Gastroesophageal sphincter (tissue), 4 donors: ENCODE results near the gene STAT5A. TPM values are rescaled to one million over a fixed set of nuclear protein-coding genes. Genes with fewer than 3 reads are reported as not detected.

Experiments
- ATAC-seq: fragments of 150-250 bp; one replicate; pipeline ENCODE4 v1.9.1; 2016; ENCODE audit warnings: mild to moderate bottlenecking, moderate library complexity
- H3K27ac ChIP-seq, 4 donors: fragments of 200-600 bp; sonication (generic) in 3 of 4; 1 replicate in 3 of 4; 2 replicates in 1 of 4; pipeline ENCODE4 v1.5.1; 2016 to 2019
- H3K27me3 ChIP-seq: fragments of 200-600 bp; sonication (generic); one replicate; pipeline ENCODE4 v1.5.1; 2019
- H3K36me3 ChIP-seq, 2 donors: fragments of 200-600 bp; sonication (generic); one replicate each; pipeline ENCODE4 v1.5.1; 2019; ENCODE audit warnings: control low read depth in 1 of 2
- H3K4me1 ChIP-seq, 3 donors: fragments of 200-600 bp; sonication (generic); 1 replicate in 2 of 3; 2 replicates in 1 of 3; pipeline ENCODE4 v1.5.1; 2016 to 2019; ENCODE audit warnings: control low read depth in 2 of 3
- H3K4me3 ChIP-seq, 2 donors: fragments of 200-600 bp; sonication (generic); one replicate each; pipeline ENCODE4 v1.5.1; 2019; ENCODE audit warnings: mild to moderate bottlenecking in 1 of 2, moderate library complexity in 1 of 2
- H3K9me3 ChIP-seq, 3 donors: fragments of 200-600 bp; sonication (generic); one replicate each; pipeline ENCODE4 v1.5.1; 2017 to 2019; ENCODE audit warnings: control low read depth in 2 of 3
- EP300 ChIP-seq: sonication (generic); formaldehyde crosslinking; IDR thresholded peaks from one replicate; pipeline ENCODE4 v1.6.1; 2017; ENCODE audit warnings: antibody characterized with exemption, mild to moderate bottlenecking
- POLR2A ChIP-seq, 2 donors: fragments of 450-650 bp; IDR thresholded peaks; one replicate each; pipeline ENCODE4 v1.6.1; 2017; ENCODE audit warnings: antibody characterized with exemption in 2 of 2, mild to moderate bottlenecking in 2 of 2, moderate library complexity in 1 of 2
- POLR2AphosphoS5 ChIP-seq: sonication (generic); formaldehyde crosslinking; IDR thresholded peaks from one replicate; pipeline ENCODE4 v1.6.1; 2017; ENCODE audit warnings: antibody characterized with exemption
- whole genome bisulfite sequencing, 2 donors: methylation state at CpG; one replicate each; pipeline ENCODE4 v1.1.5; 2018; ENCODE audit warnings: low coverage in 1 of 2; 5-methylcytosine and 5-hydroxymethylcytosine counted together
- total RNA-seq, 4 donors: library from RNA; depleted of rRNA; stranded (reverse); fragments of >200 nt; gene quantifications; one replicate each; pipeline ENCODE4 v1.1.0, GENCODE V29; 2016
- TF ChIP-seq, protein P1 (sequence below), 4 experiments: fragments of 200-600 bp in 2 of 4; fragments of 450-650 bp in 2 of 4; sonication (generic) in 1 of 4; IDR thresholded peaks; one replicate each; pipeline ENCODE4 v1.5.1; 2017 to 2019; ENCODE audit warnings: antibody characterized with exemption in 4 of 4, mild to moderate bottlenecking in 2 of 4, moderate library complexity in 2 of 4

Gene STAT5A
- total RNA-seq, 4 donors from 2014 or later, result 61.8 to 80.8 (median 71.4) TPM

DNA sequence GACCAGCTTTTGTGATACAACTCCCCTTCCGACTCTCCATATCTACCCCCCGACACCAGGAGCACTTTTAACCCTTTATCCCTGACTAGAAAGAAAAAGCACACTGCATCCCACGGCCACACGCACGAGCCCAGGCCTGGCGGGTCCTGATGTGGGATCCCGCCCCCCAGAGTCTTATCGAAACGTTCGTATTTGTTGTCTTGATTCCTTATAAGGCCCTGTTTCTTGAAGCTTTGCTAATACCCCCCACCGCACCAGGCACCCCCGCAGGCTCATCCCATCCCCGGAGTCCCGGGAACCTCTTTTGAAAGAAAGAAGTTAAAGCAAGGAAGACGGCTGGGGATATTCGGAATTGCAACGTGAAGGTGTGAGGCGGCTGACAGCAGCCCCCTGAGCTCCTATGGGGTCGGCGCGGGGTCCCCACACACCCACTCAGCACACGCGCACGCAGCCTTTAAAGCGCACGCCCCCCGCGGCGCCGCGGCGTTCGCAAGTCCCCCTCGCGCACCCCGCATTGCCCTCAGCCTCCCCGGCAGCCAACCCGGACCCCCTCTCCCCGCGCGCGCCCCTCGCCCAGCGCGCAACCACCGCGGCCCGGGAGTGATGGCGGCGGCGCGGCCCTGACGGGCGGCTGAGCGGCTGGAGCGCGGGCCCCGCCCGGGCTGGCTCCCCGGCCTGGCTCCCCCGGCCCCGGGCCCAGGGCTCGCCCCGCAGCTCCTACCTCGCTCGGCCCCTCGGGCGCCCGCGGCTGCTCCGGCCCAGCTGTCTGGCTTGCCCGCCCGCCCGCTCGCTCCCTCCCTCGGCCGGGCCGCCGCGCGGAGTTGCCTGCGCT, 12.6 kb upstream of the STAT5A start:
- Histone ChIP-seq H3K36me3 (no peaks in the 10 kb centered on the region), H3K27ac (peak overlapping the region; percentile 69 to 96 (median 91)), H3K4me3 (peak overlapping the region; percentile 69 to 94), H3K4me1 (peaks cover 7 to 56% (median 12%) of the 10 kb centered on the region in 3 donors), H3K9me3 (no peaks in the 10 kb centered on the region), H3K27me3 (no peaks in the 10 kb centered on the region)
- 0% methylated on average over 10 to 11 of the region's 82 CpGs for WGBS, 2 donors
- TF ChIP-seq POLR2A (IDR thresholded peaks at IDR 0.05) (no peak), EP300 (no peak), POLR2AphosphoS5 (peak; percentile 32)
- TF ChIP-seq, protein P1, sequence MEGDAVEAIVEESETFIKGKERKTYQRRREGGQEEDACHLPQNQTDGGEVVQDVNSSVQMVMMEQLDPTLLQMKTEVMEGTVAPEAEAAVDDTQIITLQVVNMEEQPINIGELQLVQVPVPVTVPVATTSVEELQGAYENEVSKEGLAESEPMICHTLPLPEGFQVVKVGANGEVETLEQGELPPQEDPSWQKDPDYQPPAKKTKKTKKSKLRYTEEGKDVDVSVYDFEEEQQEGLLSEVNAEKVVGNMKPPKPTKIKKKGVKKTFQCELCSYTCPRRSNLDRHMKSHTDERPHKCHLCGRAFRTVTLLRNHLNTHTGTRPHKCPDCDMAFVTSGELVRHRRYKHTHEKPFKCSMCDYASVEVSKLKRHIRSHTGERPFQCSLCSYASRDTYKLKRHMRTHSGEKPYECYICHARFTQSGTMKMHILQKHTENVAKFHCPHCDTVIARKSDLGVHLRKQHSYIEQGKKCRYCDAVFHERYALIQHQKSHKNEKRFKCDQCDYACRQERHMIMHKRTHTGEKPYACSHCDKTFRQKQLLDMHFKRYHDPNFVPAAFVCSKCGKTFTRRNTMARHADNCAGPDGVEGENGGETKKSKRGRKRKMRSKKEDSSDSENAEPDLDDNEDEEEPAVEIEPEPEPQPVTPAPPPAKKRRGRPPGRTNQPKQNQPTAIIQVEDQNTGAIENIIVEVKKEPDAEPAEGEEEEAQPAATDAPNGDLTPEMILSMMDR (IDR thresholded peaks at IDR 0.05), result no peak
- ATAC-seq, result peak; percentile 72

DNA sequence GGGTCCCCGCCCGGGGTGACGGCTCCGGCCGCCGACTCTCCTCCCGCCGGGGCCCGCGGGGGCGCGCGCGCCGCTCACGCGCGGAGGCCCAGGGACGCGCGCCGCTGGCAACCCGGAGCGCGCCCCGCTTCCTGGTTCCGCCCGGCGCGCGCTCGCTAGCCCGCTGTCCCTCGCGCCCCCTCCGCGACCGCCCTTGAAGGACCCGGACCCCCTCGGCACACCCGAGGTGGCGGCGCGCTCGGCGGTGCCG, 12.0 kb upstream of the STAT5A start, which contains the start of gene STAT5B:
Gene STAT5B, minus strand, starts transcription at position 33 of the 250 bp plus-strand sequence. CDS start 44,264 bp downstream, outside the sequence.
- no peaks in the 10 kb centered on the region for H3K36me3 ChIP-seq
- H3K9me3 ChIP-seq, result no peaks in the 10 kb centered on the region
- ATAC-seq, result peak; percentile 88
- TF ChIP-seq EP300 (no peak), POLR2A (IDR thresholded peaks at IDR 0.05) (peak; percentile 63 to 91)
- TF ChIP-seq, protein P1 (IDR thresholded peaks at IDR 0.05), result no peak
- no peaks in the 10 kb centered on the region for H3K27me3 ChIP-seq
- H3K27ac ChIP-seq, result peak within 1 kb of the TSS; percentile 83 to 96 (median 91)
- H3K4me3 ChIP-seq, result peak within 1 kb of the TSS; percentile 69 to 94
- H3K4me1 ChIP-seq, result peaks cover 7 to 50% (median 12%) of the 10 kb centered on the region in 3 donors
- WGBS, 2 donors, result no CpG with 5 or more reads among the region's 47 CpGs

DNA sequence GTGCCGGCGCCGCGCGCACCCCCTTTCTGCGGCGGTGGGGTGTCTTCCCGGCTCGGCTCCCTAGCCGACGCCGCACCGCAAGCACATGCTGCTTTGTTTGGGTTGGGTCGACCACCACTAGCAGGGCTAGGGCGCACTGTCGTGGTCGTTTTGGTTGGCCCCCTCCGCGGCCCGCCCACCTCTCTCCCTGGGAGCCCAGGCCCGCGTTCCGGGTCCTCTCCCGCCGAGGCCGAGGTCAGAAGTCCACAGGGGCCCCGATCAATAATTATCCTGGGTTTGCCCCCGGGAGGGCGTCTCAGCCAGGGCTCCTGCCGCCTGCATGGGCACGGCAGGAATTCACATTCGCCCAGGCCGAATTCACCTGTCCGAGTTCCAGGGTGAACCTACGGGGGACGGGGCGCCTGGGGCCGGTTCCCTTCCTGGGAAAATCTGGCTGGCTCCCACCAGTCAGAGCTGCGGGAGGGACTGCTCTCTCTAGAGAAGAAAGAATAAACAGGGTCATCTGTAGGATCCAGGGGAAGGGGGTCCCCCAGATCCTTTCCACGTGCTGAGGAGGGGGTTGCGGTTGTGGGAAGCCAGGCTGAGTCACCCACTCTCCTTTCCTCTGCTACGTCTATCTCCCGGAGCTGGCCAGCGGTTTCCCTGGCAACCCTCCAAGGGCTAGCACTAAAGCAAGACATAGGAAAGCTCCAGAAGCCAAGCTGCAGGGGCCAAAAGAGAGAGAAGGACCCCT, 11.5 kb upstream of the STAT5A start:
- H3K4me1 ChIP-seq, result peaks cover 7 to 46% (median 12%) of the 10 kb centered on the region in 3 donors
- H3K9me3 ChIP-seq, result no peaks in the 10 kb centered on the region
- WGBS, 2 donors, result 0% methylated on average over 3 of the region's 44 CpGs; no CpG with 5 or more reads in 1 of the 2 donors
- no peak for TF ChIP-seq POLR2AphosphoS5
- TF ChIP-seq, protein P1 (IDR thresholded peaks at IDR 0.05), result peak in 1 of 4 experiments; percentile 2
- peak overlapping the region; percentile 69 to 94 for H3K4me3 ChIP-seq
- H3K27me3 ChIP-seq, result no peaks in the 10 kb centered on the region
- ATAC-seq, result peak; percentile 38
- H3K27ac ChIP-seq, result peak overlapping the region; percentile 83 to 96 (median 91)
- no peaks in the 10 kb centered on the region for H3K36me3 ChIP-seq

DNA sequence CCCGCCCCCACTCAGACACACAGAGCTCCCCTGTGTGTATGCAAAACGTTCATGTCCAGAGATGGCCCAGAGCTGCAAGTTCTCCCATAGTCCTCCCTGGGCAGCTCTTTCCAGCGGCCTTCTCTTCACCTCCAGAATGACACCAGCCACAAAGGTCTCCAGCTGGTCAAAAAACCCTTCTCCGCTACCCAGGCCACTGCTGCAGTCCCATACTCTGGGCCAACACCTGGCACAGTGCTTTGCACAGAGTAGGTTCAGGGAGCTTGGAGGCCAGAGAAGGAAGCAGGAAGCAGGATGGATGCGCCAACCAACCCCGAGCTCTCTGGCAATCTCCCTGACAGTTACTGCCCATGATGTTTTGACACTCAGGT, 11.0 kb upstream of the STAT5A start:
- peak; percentile 1 for ATAC-seq
- Histone ChIP-seq H3K27me3 (no peaks in the 10 kb centered on the region), H3K4me3 (peak overlapping the region in 1 of 2 donors; percentile 69), H3K4me1 (peaks cover 4 to 40% (median 12%) of the 10 kb centered on the region in 3 donors), H3K36me3 (no peaks in the 10 kb centered on the region), H3K9me3 (no peaks in the 10 kb centered on the region), H3K27ac (peak overlapping the region in 3 of 4 donors; percentile 90 to 96 (median 92))
- WGBS, 2 donors, result 0 to 47% methylated on average over 1 to 5 of the region's 6 CpGs
- TF ChIP-seq, protein P1 (IDR thresholded peaks at IDR 0.05), result no peak
- TF ChIP-seq EP300 (no peak), POLR2AphosphoS5 (no peak), POLR2A (IDR thresholded peaks at IDR 0.05) (no peak)
